ENCODE data around the gene SLC6A17.
A peak's percentile ranks its signal among the peaks of the same experiment; 100 is the strongest.

Gene SLC6A17

GRCh38 chr1:110136911-110137310 is 13.4 kb upstream of the SLC6A17 start:
- DNase-seq = no peak

GRCh38 chr1:110138956-110139355 is 11.3 kb upstream of the SLC6A17 start:
- DNase-seq = no peak

GRCh38 chr1:110144366-110144765 is 5.9 kb upstream of the SLC6A17 start:
- no peak for DNase-seq

- no peak for DNase-seq
Measured at GRCh38 chr1:110148961-110149360, 1.3 kb upstream of the SLC6A17 start.

GRCh38 chr1:110151175-110151669 is 928 bp downstream of the SLC6A17 start:
- DNase-seq = no peak

GRCh38 chr1:110152133-110152785 is 2.0 kb downstream of the SLC6A17 start:
- DNase-seq = no peak

GRCh38 chr1:110153407-110153950 is 3.2 kb downstream of the SLC6A17 start:
- DNase-seq = no peak

GRCh38 chr1:110155878-110156522 is 5.7 kb downstream of the SLC6A17 start:
- peak; percentile 36 for DNase-seq

- DNase-seq = no peak
Measured at GRCh38 chr1:110158261-110158660, 8.0 kb downstream of the SLC6A17 start.

- DNase-seq = no peak
Measured at GRCh38 chr1:110159168-110159567, 8.9 kb downstream of the SLC6A17 start.

- no peak for DNase-seq
Measured at GRCh38 chr1:110160538-110161100, 10.3 kb downstream of the SLC6A17 start.

GRCh38 chr1:110161165-110161564 is 10.9 kb downstream of the SLC6A17 start:
- no peak for DNase-seq

- no peak for DNase-seq
Measured at GRCh38 chr1:110161849-110162248, 11.6 kb downstream of the SLC6A17 start.

GRCh38 chr1:110163591-110163990 is 13.3 kb downstream of the SLC6A17 start:
- no peak for DNase-seq

GRCh38 chr1:110164725-110165350 is 14.5 kb downstream of the SLC6A17 start:
- no peak for DNase-seq

- DNase-seq = no peak
Measured at GRCh38 chr1:110165761-110166231, 15.5 kb downstream of the SLC6A17 start.

- DNase-seq = no peak
Measured at GRCh38 chr1:110166861-110167260, 16.6 kb downstream of the SLC6A17 start.

- no peak for DNase-seq
Measured at GRCh38 chr1:110170766-110171733, 20.8 kb downstream of the SLC6A17 start.

GRCh38 chr1:110172001-110172400 is 21.7 kb downstream of the SLC6A17 start:
- no peak for DNase-seq

- no peak for DNase-seq
Measured at GRCh38 chr1:110173466-110174105, 23.3 kb downstream of the SLC6A17 start.

- no peak for DNase-seq
Measured at GRCh38 chr1:110174961-110175360, 24.7 kb downstream of the SLC6A17 start.
